B cell (primary cell): ENCODE measurements around the gene THAP9. TPM values are rescaled to one million over a fixed set of nuclear protein-coding genes. Genes with fewer than 3 reads are reported as not detected.

ENCODE experiments used
- ATAC-seq: fragments of 200-7000 bp; cut with Tn5 transposase; one replicate; pipeline ENCODE4 v1.10.0; 2021; ENCODE audit warnings: low read depth, mild to moderate bottlenecking, moderate number of reproducible peaks, moderate library complexity
- CTCF ChIA-PET: fragments of 350-600 bp; sonication (Branson Sonifier 250); formaldehyde crosslinking; loops from one replicate; lab custom pipeline; 2021; ENCODE audit warnings: antibody characterized with exemption, inconsistent platforms; lab: Charles Lee
- POLR2A ChIA-PET: fragments of 350-600 bp; sonication (Branson Sonifier 250); formaldehyde crosslinking; loops from one replicate; lab custom pipeline; 2021; ENCODE audit warnings: antibody characterized with exemption; lab: Charles Lee
- DNase-seq: peaks from one replicate; pipeline ENCODE4 v3.0.0; 2013
- H2AFZ ChIP-seq: 2 replicates; pipeline ENCODE4 v1.6.1; 2012; ENCODE audit warnings: mild to moderate bottlenecking, low read depth, low read length; ENCODE audit not compliant: insufficient read depth, poor library complexity, severe bottlenecking
- H3K27ac ChIP-seq, 2 donors: 1 replicate in 1 of 2; 2 replicates in 1 of 2; pipeline ENCODE4 v1.5.1; 2012 to 2013; ENCODE audit warnings: low read length in 2 of 2, mild to moderate bottlenecking in 2 of 2, moderate library complexity in 1 of 2
- H3K27me3 ChIP-seq, 4 experiments: fragments of 200-600 bp in 1 of 4; sonication (generic) in 1 of 4; replicated peaks in 1 of 4; 1 replicate in 2 of 4; 2 replicates in 2 of 4; pipeline versions ENCODE4 v1.6.1 to v1.7.0; 2013 to 2016; ENCODE audit warnings: low read length in 3 of 4, mild to moderate bottlenecking in 2 of 4, mixed read lengths in 1 of 4, moderate library complexity in 1 of 4; ENCODE audit not compliant: insufficient read depth in 4 of 4, control insufficient read depth in 3 of 4; ENCODE audit errors: control extremely low read depth in 1 of 4
- H3K36me3 ChIP-seq, 2 experiments: replicated peaks in 1 of 2; 1 replicate in 1 of 2; 2 replicates in 1 of 2; pipeline versions ENCODE4 v1.6.1 to v1.7.1; 2013; ENCODE audit warnings: low read length in 1 of 2; ENCODE audit not compliant: insufficient read depth in 2 of 2, control insufficient read depth in 1 of 2; ENCODE audit errors: control extremely low read depth in 1 of 2, extremely low read depth in 1 of 2
- H3K4me1 ChIP-seq, 2 donors: fragments of 200-600 bp in 1 of 2; sonication (generic) in 1 of 2; 1 replicate in 1 of 2; 2 replicates in 1 of 2; pipeline versions ENCODE4 v1.5.1 to v1.6.1; 2013 to 2017; ENCODE audit warnings: low read length in 2 of 2; ENCODE audit not compliant: control insufficient read depth in 2 of 2, insufficient read depth in 2 of 2
- H3K4me2 ChIP-seq: replicated peaks from 2 replicates; pipeline ENCODE3; 2012; ENCODE audit warnings: mild to moderate bottlenecking, low read depth, low read length; ENCODE audit not compliant: poor library complexity, severe bottlenecking
- H3K4me3 ChIP-seq, 5 experiments: fragments of 200-600 bp in 1 of 5; sonication (generic) in 1 of 5; 1 replicate in 3 of 5; 2 replicates in 2 of 5; pipeline versions ENCODE4 v1.5.1 to v1.7.0; 2011 to 2016; ENCODE audit warnings: low read length in 4 of 5, mild to moderate bottlenecking in 4 of 5, low read depth in 2 of 5, control low read depth in 1 of 5, moderate library complexity in 1 of 5; ENCODE audit not compliant: insufficient read depth in 1 of 5; ENCODE audit errors: control extremely low read depth in 1 of 5, extremely low read depth in 1 of 5
- H3K79me2 ChIP-seq: fragments of 200-600 bp; sonication (generic); one replicate; pipeline ENCODE4 v1.6.0; 2016; ENCODE audit warnings: low read length; ENCODE audit not compliant: control insufficient read depth, insufficient read depth
- H3K9ac ChIP-seq: fragments of 200-600 bp; sonication (generic); 2 replicates; pipeline ENCODE4 v1.6.1; 2017; ENCODE audit warnings: mild to moderate bottlenecking, low read length, moderate library complexity
- H3K9me3 ChIP-seq, 3 donors: one replicate each; pipeline versions ENCODE4 v1.6.1 to v1.7.1; 2013; ENCODE audit warnings: low read length in 2 of 3; ENCODE audit not compliant: control insufficient read depth in 2 of 3, insufficient read depth in 1 of 3; ENCODE audit errors: control extremely low read depth in 1 of 3
- H4K20me1 ChIP-seq: 2 replicates; pipeline ENCODE4 v1.6.0; 2012; ENCODE audit warnings: mild to moderate bottlenecking, low read length; ENCODE audit not compliant: insufficient read depth, control insufficient read depth, poor library complexity, severe bottlenecking
- H3K27ac Mint-ChIP-seq: one replicate; pipeline ENCODE4 v1.8.0; 2021; ENCODE audit warnings: mixed read lengths
- H3K27me3 Mint-ChIP-seq: one replicate; pipeline ENCODE4 v1.8.0; 2021; ENCODE audit warnings: mixed read lengths
- H3K4me1 Mint-ChIP-seq: one replicate; pipeline ENCODE4 v1.8.0; 2021; ENCODE audit warnings: mixed read lengths
- H3K4me3 Mint-ChIP-seq: one replicate; pipeline ENCODE4 v1.8.0; 2021; ENCODE audit warnings: mixed read lengths
- H3K9me3 Mint-ChIP-seq: one replicate; pipeline ENCODE4 v1.8.0; 2022; ENCODE audit warnings: mixed read lengths; ENCODE audit not compliant: insufficient read depth
- EZH2 ChIP-seq: IDR thresholded peaks from 2 replicates; pipeline ENCODE4 v1.6.1; 2012; ENCODE audit warnings: borderline replicate concordance, low read depth, mild to moderate bottlenecking, moderate library complexity, low read length; ENCODE audit not compliant: insufficient read depth, poor library complexity, severe bottlenecking
- WGBS: methylation state at CpG from one replicate; pipeline ENCODE4 v1.1.5; 2013; ENCODE audit warnings: missing lambda C conversion rate; ENCODE audit not compliant: insufficient coverage; 5-methylcytosine and 5-hydroxymethylcytosine counted together
- intact Hi-C: fragments of 100-400 bp; cut with micrococcal nuclease; formaldehyde crosslinking; loops from one replicate; pipeline ENCODE4 v1.10.0; 2022
- polyA plus RNA-seq: library from polyadenylated mRNA; depleted of rRNA; stranded (reverse); fragments of >200 nt; gene quantifications from 2 replicates; pipeline ENCODE4 v1.2.3, GENCODE V29; 2012
- small RNA-seq: library from RNA; depleted of rRNA; stranded (forward); fragments of <200 nt; gene quantifications from one replicate; pipeline ENCODE3, GENCODE V24; 2012; ENCODE audit warnings: low replicate concordance, low read depth; ENCODE audit not compliant: insufficient read length
- total RNA-seq, 2 donors: library from RNA; stranded (reverse); fragments of 120-200 nt in 1 of 2; gene quantifications; 1 replicate in 1 of 2; 2 replicates in 1 of 2; pipeline versions ENCODE4 v1.2.3 to v1.2.4, GENCODE V29; 2013 to 2022
- TF ChIP-seq, protein P1 (sequence below): fragments of 200-600 bp; IDR thresholded peaks from one replicate; pipeline ENCODE4 v1.8.0; 2022; ENCODE audit warnings: antibody characterized with exemption, mild to moderate bottlenecking

THAP9 gene
- total and polyA plus RNA-seq, 2 donors (not counting 1 experiment from before 2014, with no cell fraction given) = 2.0 to 6.8 TPM

DNA sequence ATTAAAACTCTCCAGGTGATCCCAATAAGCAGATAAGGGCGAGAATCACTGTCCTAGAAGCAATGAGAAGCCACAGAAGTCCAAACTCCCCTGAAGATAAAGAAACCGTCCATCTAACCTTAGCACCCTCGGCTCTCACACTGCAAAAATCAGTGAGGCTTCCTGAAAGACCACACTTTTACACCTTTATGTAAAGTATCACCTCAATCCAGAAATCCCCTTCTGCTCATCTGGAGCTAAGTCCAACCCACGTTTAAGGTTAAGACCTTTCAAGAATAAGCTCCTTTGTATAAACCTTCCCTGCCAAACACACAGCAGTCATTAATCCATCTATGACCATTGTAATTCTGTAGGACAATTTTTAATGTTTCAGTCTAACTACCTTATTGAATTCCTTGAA is 68.4 kb downstream of the THAP9 start:
- H4K20me1 ChIP-seq = no peaks in the 10 kb centered on the region
- WGBS = 67% methylated on average over 4 of the region's 4 CpGs
- no peak overlapping the region for H3K9ac ChIP-seq
- ChIA-PET POLR2A (no interaction called here), CTCF (no interaction called here)
- ATAC-seq (no peak), DNase-seq (no peak)
- Mint-ChIP-seq H3K4me1 (peaks cover 5% of the 10 kb centered on the region), H3K27me3 (no peaks in the 10 kb centered on the region), H3K9me3 (no peaks in the 10 kb centered on the region), H3K27ac (no peak overlapping the region), H3K4me3 (no peak overlapping the region)
- TF ChIP-seq, protein P1, sequence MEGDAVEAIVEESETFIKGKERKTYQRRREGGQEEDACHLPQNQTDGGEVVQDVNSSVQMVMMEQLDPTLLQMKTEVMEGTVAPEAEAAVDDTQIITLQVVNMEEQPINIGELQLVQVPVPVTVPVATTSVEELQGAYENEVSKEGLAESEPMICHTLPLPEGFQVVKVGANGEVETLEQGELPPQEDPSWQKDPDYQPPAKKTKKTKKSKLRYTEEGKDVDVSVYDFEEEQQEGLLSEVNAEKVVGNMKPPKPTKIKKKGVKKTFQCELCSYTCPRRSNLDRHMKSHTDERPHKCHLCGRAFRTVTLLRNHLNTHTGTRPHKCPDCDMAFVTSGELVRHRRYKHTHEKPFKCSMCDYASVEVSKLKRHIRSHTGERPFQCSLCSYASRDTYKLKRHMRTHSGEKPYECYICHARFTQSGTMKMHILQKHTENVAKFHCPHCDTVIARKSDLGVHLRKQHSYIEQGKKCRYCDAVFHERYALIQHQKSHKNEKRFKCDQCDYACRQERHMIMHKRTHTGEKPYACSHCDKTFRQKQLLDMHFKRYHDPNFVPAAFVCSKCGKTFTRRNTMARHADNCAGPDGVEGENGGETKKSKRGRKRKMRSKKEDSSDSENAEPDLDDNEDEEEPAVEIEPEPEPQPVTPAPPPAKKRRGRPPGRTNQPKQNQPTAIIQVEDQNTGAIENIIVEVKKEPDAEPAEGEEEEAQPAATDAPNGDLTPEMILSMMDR = no peak
- TF ChIP-seq EZH2 = no peak
- no peaks in the 10 kb centered on the region for H3K4me1 ChIP-seq
- H3K79me2 ChIP-seq = no peaks in the 10 kb centered on the region
- H3K36me3 ChIP-seq = peaks cover 3 to 24% of the 10 kb centered on the region in 2 experiments
- no peak overlapping the region for H2AFZ ChIP-seq
- intact Hi-C loops = no loop called here
- H3K4me2 ChIP-seq = no peak overlapping the region
- H3K4me3 ChIP-seq = no peak overlapping the region
- no peaks in the 10 kb centered on the region for H3K9me3 ChIP-seq
- H3K27ac ChIP-seq = no peak overlapping the region
- no peaks in the 10 kb centered on the region for H3K27me3 ChIP-seq

DNA sequence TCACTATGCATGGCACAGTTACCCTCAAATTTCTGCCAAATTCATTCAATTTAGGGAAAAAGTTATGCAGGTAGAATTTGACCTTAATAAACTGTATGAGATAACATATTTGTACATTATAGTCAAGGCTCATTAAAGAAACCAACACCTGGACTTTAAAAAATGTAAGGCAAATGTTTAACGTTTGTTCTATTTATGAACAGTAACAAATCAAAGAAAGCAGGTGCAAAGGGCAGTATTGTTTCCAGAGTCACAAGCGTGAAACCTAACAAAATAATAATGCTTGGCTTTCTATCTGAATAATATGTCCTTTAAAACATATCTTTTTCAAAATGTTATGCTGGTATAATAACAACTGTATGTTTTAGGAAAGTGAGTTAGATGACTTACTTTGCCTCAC is 68.9 kb downstream of the THAP9 start:
- no CpG with 5 or more reads among the region's 2 CpGs for WGBS
- CTCF ChIA-PET = no interaction called here

More for the DNA sequence above, 68.9 kb downstream of the THAP9 start:
- H3K36me3 ChIP-seq = peaks cover 3 to 24% of the 10 kb centered on the region in 2 experiments
- peaks cover 5% of the 10 kb centered on the region for H3K4me1 Mint-ChIP-seq
- H3K27me3 ChIP-seq = no peaks in the 10 kb centered on the region
- DNase-seq = no peak
- H3K9ac ChIP-seq = no peak overlapping the region
- TF ChIP-seq, protein P1 = no peak
- no peak for TF ChIP-seq EZH2
- H3K27ac ChIP-seq = no peak overlapping the region
- H3K4me2 ChIP-seq = no peak overlapping the region
- no peaks in the 10 kb centered on the region for H3K79me2 ChIP-seq
- H2AFZ ChIP-seq = no peak overlapping the region
- no peak overlapping the region for H3K4me3 ChIP-seq
- H3K27ac Mint-ChIP-seq = no peak overlapping the region
- H3K4me3 Mint-ChIP-seq = no peak overlapping the region
- H3K4me1 ChIP-seq = no peaks in the 10 kb centered on the region
- POLR2A ChIA-PET = no interaction called here
- intact Hi-C loops = no loop called here
- no peaks in the 10 kb centered on the region for H4K20me1 ChIP-seq
- H3K9me3 Mint-ChIP-seq = no peaks in the 10 kb centered on the region
- no peak for ATAC-seq
- H3K9me3 ChIP-seq = no peaks in the 10 kb centered on the region
- H3K27me3 Mint-ChIP-seq = no peaks in the 10 kb centered on the region

Small RNA genes lying within 50 kb of the gene (small RNA-seq; reads per million reads assigned to genes)
- gene RF00019 = not detected

Other genes starting within 250 kb of the THAP9 start
- not detected in 2 replicates for gene SCD5, start 101.9 kb upstream of the THAP9 start, total RNA-seq
- 0.03 TPM in 1 of 2 replicates, not detected in the other for gene SCD5, start 101.9 kb upstream of the THAP9 start, polyA plus RNA-seq
- gene SEC31A, start 9.6 kb upstream of the THAP9 start, total RNA-seq = 134 and 141 TPM in 2 replicates
- gene SEC31A, start 9.6 kb upstream of the THAP9 start, polyA plus RNA-seq = 52.7 and 58.4 TPM in 2 replicates
- 17.2 and 19.2 TPM in 2 replicates for gene LIN54, start 110.1 kb downstream of the THAP9 start, total RNA-seq
- 3.5 and 3.8 TPM in 2 replicates for gene LIN54, start 110.1 kb downstream of the THAP9 start, polyA plus RNA-seq
- 24.5 and 32.8 TPM in 2 replicates for gene COPS4, start 134.4 kb downstream of the THAP9 start, total RNA-seq
- 8.4 and 12.0 TPM in 2 replicates for gene COPS4, start 134.4 kb downstream of the THAP9 start, polyA plus RNA-seq
- 125 and 133 TPM in 2 replicates for gene PLAC8, start 214.0 kb downstream of the THAP9 start, total RNA-seq
- 386 and 499 TPM in 2 replicates for gene PLAC8, start 214.0 kb downstream of the THAP9 start, polyA plus RNA-seq